WTC11 (cell line): ENCODE measurements around the gene ZDBF2. TPM values are rescaled to one million over a fixed set of nuclear protein-coding genes. Genes with fewer than 3 reads are reported as not detected.

Source experiments
- ATAC-seq: fragments of 200-7000 bp; cut with Tn5 transposase; 2 replicates; pipeline ENCODE4 v1.10.0; 2021; ENCODE audit warnings: mild to moderate bottlenecking, moderate library complexity
- Bru-seq: library from RNA; stranded (reverse); fragments of 400-500 nt; gene quantifications from one replicate; lab custom pipeline; 2021; lab: Mats Ljungman, UMichigan
- CTCF ChIA-PET: fragments of 300-600 bp; sonication (Branson Sonifier 250); formaldehyde crosslinking; loops from one replicate; lab custom pipeline; 2021; ENCODE audit warnings: antibody characterized with exemption; lab: Charles Lee
- POLR2A ChIA-PET: fragments of 350-600 bp; sonication (Branson Sonifier 250); formaldehyde crosslinking; loops from one replicate; lab custom pipeline; 2021; ENCODE audit warnings: antibody characterized with exemption; lab: Charles Lee
- DNase-seq: peaks from one replicate; pipeline ENCODE4 v3.0.0; 2021; ENCODE audit warnings: low spot score
- H3K27ac Mint-ChIP-seq: 2 replicates; pipeline ENCODE4 v1.8.0; 2021; ENCODE audit warnings: mixed read lengths
- H3K27me3 Mint-ChIP-seq: 2 replicates; pipeline ENCODE4 v1.8.0; 2021; ENCODE audit warnings: low read depth, mild to moderate bottlenecking, moderate library complexity, mixed read lengths
- H3K36me3 Mint-ChIP-seq: 2 replicates; pipeline ENCODE4 v1.8.0; 2021; ENCODE audit warnings: mixed read lengths
- H3K4me1 Mint-ChIP-seq: 2 replicates; pipeline ENCODE4 v1.8.0; 2022; ENCODE audit warnings: mixed read lengths
- H3K4me3 Mint-ChIP-seq: 2 replicates; pipeline ENCODE4 v1.8.0; 2021; ENCODE audit warnings: mild to moderate bottlenecking, moderate library complexity, mixed read lengths
- H3K9me3 Mint-ChIP-seq: 2 replicates; pipeline ENCODE4 v1.8.0; 2021; ENCODE audit warnings: mixed read lengths
- CREM ChIP-seq: sonication (generic); formaldehyde crosslinking; IDR thresholded peaks from 2 replicates; pipeline ENCODE4 v1.8.1; 2022; ENCODE audit warnings: mild to moderate bottlenecking, missing genetic modification reagents, moderate library complexity
- ESRRA ChIP-seq: sonication (generic); formaldehyde crosslinking; IDR thresholded peaks from 2 replicates; pipeline ENCODE4 v1.8.1; 2022; ENCODE audit warnings: mild to moderate bottlenecking, missing genetic modification reagents, borderline replicate concordance
- FOXP1 ChIP-seq: sonication (generic); formaldehyde crosslinking; IDR thresholded peaks from 2 replicates; pipeline ENCODE4 v1.8.0; 2022; ENCODE audit warnings: missing genetic modification reagents, mild to moderate bottlenecking, moderate library complexity, borderline replicate concordance
- GABPB1 ChIP-seq: sonication (generic); formaldehyde crosslinking; IDR thresholded peaks from 2 replicates; pipeline ENCODE4 v1.8.1; 2023; ENCODE audit warnings: mild to moderate bottlenecking, missing genetic modification reagents
- HMGXB4 ChIP-seq: sonication (generic); formaldehyde crosslinking; IDR thresholded peaks from 2 replicates; pipeline ENCODE4 v1.8.1; 2023; ENCODE audit warnings: mild to moderate bottlenecking, moderate library complexity, missing genetic modification reagents
- JUN ChIP-seq: sonication (generic); formaldehyde crosslinking; IDR thresholded peaks from 2 replicates; pipeline ENCODE4 v1.8.0; 2023; ENCODE audit warnings: mild to moderate bottlenecking, missing genetic modification reagents
- KAT7 ChIP-seq: sonication (generic); formaldehyde crosslinking; IDR thresholded peaks from 2 replicates; pipeline ENCODE4 v1.8.1; 2023; ENCODE audit warnings: missing genetic modification reagents, mild to moderate bottlenecking, borderline replicate concordance
- MAX ChIP-seq: sonication (generic); formaldehyde crosslinking; IDR thresholded peaks from 2 replicates; pipeline ENCODE4 v1.8.0; 2022; ENCODE audit warnings: mild to moderate bottlenecking, missing genetic modification reagents
- MYBL2 ChIP-seq: sonication (generic); formaldehyde crosslinking; IDR thresholded peaks from 2 replicates; pipeline ENCODE4 v1.8.1; 2023; ENCODE audit warnings: mild to moderate bottlenecking, moderate library complexity, missing genetic modification reagents
- NFYB ChIP-seq: sonication (generic); formaldehyde crosslinking; conservative IDR thresholded peaks from 2 replicates; pipeline ENCODE4 v1.8.0; 2022; ENCODE audit warnings: low read depth, missing genetic modification reagents
- OVOL2 ChIP-seq: fragments of 250-450 bp; sonication (Bioruptor Pico); IDR thresholded peaks from 2 replicates; pipeline ENCODE4 v1.9.0; 2021; ENCODE audit warnings: mild to moderate bottlenecking, borderline replicate concordance
- RELA ChIP-seq: sonication (generic); formaldehyde crosslinking; IDR thresholded peaks from 2 replicates; pipeline ENCODE4 v1.8.1; 2022; ENCODE audit warnings: missing genetic modification reagents, mild to moderate bottlenecking, borderline replicate concordance
- SP1 ChIP-seq: sonication (generic); formaldehyde crosslinking; conservative IDR thresholded peaks from 2 replicates; pipeline ENCODE4 v1.8.1; 2022; ENCODE audit warnings: missing genetic modification reagents
- TP53 ChIP-seq: sonication (generic); formaldehyde crosslinking; IDR thresholded peaks from 2 replicates; pipeline ENCODE4 v1.8.1; 2023; ENCODE audit warnings: mild to moderate bottlenecking, missing genetic modification reagents
- USF2 ChIP-seq: sonication (generic); formaldehyde crosslinking; IDR thresholded peaks from 2 replicates; pipeline ENCODE4 v1.8.1; 2023; ENCODE audit warnings: mild to moderate bottlenecking, missing genetic modification reagents, moderate library complexity
- ZBTB21 ChIP-seq: sonication (generic); formaldehyde crosslinking; IDR thresholded peaks from 2 replicates; pipeline ENCODE4 v1.8.1; 2023; ENCODE audit warnings: mild to moderate bottlenecking, missing genetic modification reagents, borderline replicate concordance
- ZNF263 ChIP-seq: sonication (generic); formaldehyde crosslinking; IDR thresholded peaks from 2 replicates; pipeline ENCODE4 v1.8.1; 2022; ENCODE audit warnings: low read depth, mild to moderate bottlenecking, moderate library complexity, missing genetic modification reagents
- ZNF416 ChIP-seq: fragments of 250-450 bp; sonication (Bioruptor Pico); IDR thresholded peaks from 2 replicates; pipeline ENCODE4 v1.9.0; 2021; ENCODE audit warnings: mild to moderate bottlenecking, inconsistent platforms
- ZNF423 ChIP-seq: fragments of 250-450 bp; sonication (Bioruptor Pico); IDR thresholded peaks from 2 replicates; pipeline ENCODE4 v2.1.2; 2022; ENCODE audit warnings: mild to moderate bottlenecking, moderate library complexity
- long read RNA-seq, 3 experiments: library from RNA in 1 of 3; library from capped mRNA in 1 of 3; library from polyadenylated mRNA in 1 of 3; unstranded in 2 of 3; stranded (forward) in 1 of 3; transcript quantifications; one replicate each; pipeline ENCODE4 v2.0.0, GENCODE V29; 2021
- total RNA-seq: library from RNA; stranded (reverse); gene quantifications from 3 replicates; pipeline ENCODE4 v1.2.3, GENCODE V29; 2021
- TF ChIP-seq, protein P1 (sequence below): sonication (generic); formaldehyde crosslinking; IDR thresholded peaks from 2 replicates; pipeline ENCODE4 v1.8.1; 2023; ENCODE audit warnings: mild to moderate bottlenecking, missing genetic modification reagents, borderline replicate concordance
- TF ChIP-seq, protein P2 (sequence below): sonication (generic); formaldehyde crosslinking; IDR thresholded peaks from 2 replicates; pipeline ENCODE4 v1.8.1; 2022; ENCODE audit warnings: missing genetic modification reagents, borderline replicate concordance

The ZDBF2 gene
- total RNA-seq (15.6 to 16.1 TPM (median 16.0 TPM) in 3 replicates), Bru-seq, nascent RNA (percentile 83 among the genes with signal in this experiment)
- long read RNA-seq, experiment 1, partial matches to known transcripts, result 0 of 21 reads
- long read RNA-seq, experiment 1, other reads (novel, unspliced or antisense), result 21 of 21 reads
- long read RNA-seq, experiment 2, partial matches to known transcripts, result 0 of 10 reads
- long read RNA-seq, experiment 2, other reads (novel, unspliced or antisense), result 10 of 10 reads
- long read RNA-seq, experiment 3, partial matches to known transcripts, result 1 of 1 reads
- long read RNA-seq, experiment 3, other reads (novel, unspliced or antisense), result 0 of 1 reads

- POLR2A ChIA-PET, result interaction anchor here (0.6 to 1.3 kb wide), 3 partner anchors 15 to 183 kb away, joined by 3 to 4 read pairs (median 3); no protein-coding TSS in a partner anchor
- H3K36me3 Mint-ChIP-seq, result no peaks in the 10 kb centered on the region
- DNase-seq (peak; percentile 70), ATAC-seq (peak; percentile 76)
- H3K9me3 Mint-ChIP-seq, result no peaks in the 10 kb centered on the region
- TF ChIP-seq FOXP1 (CRISPR knock-in tag) (peak; percentile 64), RELA (CRISPR knock-in tag) (no peak), ZNF416 (CRISPR knock-in tag) (no peak), KAT7 (CRISPR knock-in tag) (peak; percentile 76; the same call in 1 of the 2 replicates), NFYB (CRISPR knock-in tag) (0 out of 2 replicates have a peak, but pooled peaks have one; percentile 11), ESRRA (CRISPR knock-in tag) (0 out of 2 replicates have a peak, but pooled peaks have one; percentile 56), ZBTB21 (CRISPR knock-in tag) (peak; percentile 99), JUN (CRISPR knock-in tag) (no peak), ZNF263 (no peak), MAX (CRISPR knock-in tag) (peak; percentile 62; the same call in 1 of the 2 replicates), HMGXB4 (peak; percentile 32; the same call in 1 of the 2 replicates), GABPB1 (CRISPR knock-in tag) (peak; percentile 30; the same call in 1 of the 2 replicates), MYBL2 (CRISPR knock-in tag) (0 out of 2 replicates have a peak, but pooled peaks have one; percentile 36), ZNF423 (CRISPR knock-in tag) (peak; percentile 47; the same call in 1 of the 2 replicates), CREM (peak; percentile 48; the same call in 1 of the 2 replicates), USF2 (CRISPR knock-in tag) (0 out of 2 replicates have a peak, but pooled peaks have one; percentile 6), SP1 (peak; percentile 67), TP53 (peak; percentile 58; the same call in 1 of the 2 replicates)
- peak within 1 kb of the TSS; percentile 91 for H3K4me3 Mint-ChIP-seq
- peaks cover 61% of the 10 kb centered on the region for H3K27me3 Mint-ChIP-seq
- CTCF ChIA-PET, result interaction anchor here (0.6 to 1.2 kb wide), 5 partner anchors 11 to 115 kb away, joined by 3 to 5 read pairs (median 4); partner anchors contain the start of genes EEF1B2 and NDUFS1
- H3K4me1 Mint-ChIP-seq, result peaks cover 42% of the 10 kb centered on the region
- peak within 1 kb of the TSS; percentile 96 for H3K27ac Mint-ChIP-seq
These were observed at the start of gene ZDBF2 for GRCh38 chr2:206274434-206275311. Gene ZDBF2, plus strand, starts transcription at chr2:206274663. Its CDS starts 7,187 bp downstream, at chr2:206281850.

DNA sequence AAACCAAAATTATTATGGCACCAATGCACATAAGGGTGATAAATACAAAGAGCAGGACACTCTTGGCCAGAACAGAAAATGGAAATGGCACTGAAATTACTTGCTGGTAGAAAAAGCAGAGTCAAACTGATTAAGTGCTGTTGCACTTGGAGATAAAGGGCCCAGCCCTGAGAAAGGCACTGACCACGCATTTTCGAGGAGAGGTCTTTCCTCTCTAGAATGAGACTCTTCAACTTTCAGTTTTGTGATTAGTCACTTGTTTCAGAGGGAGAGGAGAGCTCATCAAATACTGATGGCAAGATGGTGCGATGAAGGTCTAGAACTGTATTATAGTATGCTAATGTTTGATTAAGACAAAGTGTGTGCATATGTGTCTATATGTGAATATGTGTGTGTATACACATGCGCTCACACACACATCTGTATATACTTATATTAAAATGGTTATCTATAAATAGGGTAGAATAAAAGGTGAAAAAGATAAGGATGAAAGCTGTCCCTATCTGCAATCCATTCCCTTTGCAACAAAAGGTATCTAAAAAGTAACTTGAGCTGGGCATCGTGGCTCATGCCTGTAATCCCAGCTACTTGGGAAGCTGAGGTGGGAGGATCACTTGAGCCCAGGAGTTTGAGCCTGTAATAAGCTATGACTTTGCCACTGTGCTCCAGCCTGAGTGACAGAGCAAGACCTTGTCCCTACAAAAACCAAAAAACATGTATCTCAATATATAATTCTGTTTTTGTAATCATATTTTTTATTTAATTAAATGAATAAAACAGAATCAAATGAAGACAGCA, 48.8 kb upstream of the ZDBF2 start:
- H3K4me1 Mint-ChIP-seq, result peaks cover 14% of the 10 kb centered on the region
- POLR2A ChIA-PET, result no interaction called here
- CTCF ChIA-PET, result no interaction called here

More for the DNA sequence above, 48.8 kb upstream of the ZDBF2 start:
- Mint-ChIP-seq H3K27me3 (no peaks in the 10 kb centered on the region; the same call in 1 of the 2 replicates), H3K9me3 (peaks cover 11% of the 10 kb centered on the region), H3K4me3 (no peak overlapping the region), H3K36me3 (no peaks in the 10 kb centered on the region), H3K27ac (no peak overlapping the region)
- DNase-seq (no peak), ATAC-seq (no peak)
- TF ChIP-seq, protein P1, sequence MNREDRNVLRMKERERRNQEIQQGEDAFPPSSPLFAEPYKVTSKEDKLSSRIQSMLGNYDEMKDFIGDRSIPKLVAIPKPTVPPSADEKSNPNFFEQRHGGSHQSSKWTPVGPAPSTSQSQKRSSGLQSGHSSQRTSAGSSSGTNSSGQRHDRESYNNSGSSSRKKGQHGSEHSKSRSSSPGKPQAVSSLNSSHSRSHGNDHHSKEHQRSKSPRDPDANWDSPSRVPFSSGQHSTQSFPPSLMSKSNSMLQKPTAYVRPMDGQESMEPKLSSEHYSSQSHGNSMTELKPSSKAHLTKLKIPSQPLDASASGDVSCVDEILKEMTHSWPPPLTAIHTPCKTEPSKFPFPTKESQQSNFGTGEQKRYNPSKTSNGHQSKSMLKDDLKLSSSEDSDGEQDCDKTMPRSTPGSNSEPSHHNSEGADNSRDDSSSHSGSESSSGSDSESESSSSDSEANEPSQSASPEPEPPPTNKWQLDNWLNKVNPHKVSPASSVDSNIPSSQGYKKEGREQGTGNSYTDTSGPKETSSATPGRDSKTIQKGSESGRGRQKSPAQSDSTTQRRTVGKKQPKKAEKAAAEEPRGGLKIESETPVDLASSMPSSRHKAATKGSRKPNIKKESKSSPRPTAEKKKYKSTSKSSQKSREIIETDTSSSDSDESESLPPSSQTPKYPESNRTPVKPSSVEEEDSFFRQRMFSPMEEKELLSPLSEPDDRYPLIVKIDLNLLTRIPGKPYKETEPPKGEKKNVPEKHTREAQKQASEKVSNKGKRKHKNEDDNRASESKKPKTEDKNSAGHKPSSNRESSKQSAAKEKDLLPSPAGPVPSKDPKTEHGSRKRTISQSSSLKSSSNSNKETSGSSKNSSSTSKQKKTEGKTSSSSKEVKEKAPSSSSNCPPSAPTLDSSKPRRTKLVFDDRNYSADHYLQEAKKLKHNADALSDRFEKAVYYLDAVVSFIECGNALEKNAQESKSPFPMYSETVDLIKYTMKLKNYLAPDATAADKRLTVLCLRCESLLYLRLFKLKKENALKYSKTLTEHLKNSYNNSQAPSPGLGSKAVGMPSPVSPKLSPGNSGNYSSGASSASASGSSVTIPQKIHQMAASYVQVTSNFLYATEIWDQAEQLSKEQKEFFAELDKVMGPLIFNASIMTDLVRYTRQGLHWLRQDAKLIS, result no peak
- no peak for TF ChIP-seq OVOL2
- TF ChIP-seq, protein P2, sequence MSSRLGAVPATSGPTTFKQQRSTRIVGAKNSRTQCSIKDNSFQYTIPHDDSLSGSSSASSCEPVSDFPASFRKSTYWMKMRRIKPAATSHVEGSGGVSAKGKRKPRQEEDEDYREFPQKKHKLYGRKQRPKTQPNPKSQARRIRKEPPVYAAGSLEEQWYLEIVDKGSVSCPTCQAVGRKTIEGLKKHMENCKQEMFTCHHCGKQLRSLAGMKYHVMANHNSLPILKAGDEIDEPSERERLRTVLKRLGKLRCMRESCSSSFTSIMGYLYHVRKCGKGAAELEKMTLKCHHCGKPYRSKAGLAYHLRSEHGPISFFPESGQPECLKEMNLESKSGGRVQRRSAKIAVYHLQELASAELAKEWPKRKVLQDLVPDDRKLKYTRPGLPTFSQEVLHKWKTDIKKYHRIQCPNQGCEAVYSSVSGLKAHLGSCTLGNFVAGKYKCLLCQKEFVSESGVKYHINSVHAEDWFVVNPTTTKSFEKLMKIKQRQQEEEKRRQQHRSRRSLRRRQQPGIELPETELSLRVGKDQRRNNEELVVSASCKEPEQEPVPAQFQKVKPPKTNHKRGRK (CRISPR knock-in tag), result no peak
